Stimulated activated naive CD8-positive, alpha-beta T cell treated with anti-CD3 and anti-CD28 coated beads, Interleukin-15, Interleukin-2, amounts not matched to agents 100 U/mL and 50 U/mL, for 24 hours (primary cell): ENCODE measurements around the gene DYRK3.
"Not testable (repeated sequence)": the region's sequence is repeated elsewhere in the genome, so short reads cannot be mapped to it uniquely, and the experiment has no call there.

Source experiments
- ATAC-seq: fragments of 150-1000 bp; cut with Tn5 transposase; one replicate; pipeline ENCODE4 v1.10.0; 2021
- DNase-seq: peaks from one replicate; pipeline ENCODE4 v3.0.0; 2021

Gene DYRK3

GRCh38 chr1:206631085-206631509 is 4.2 kb upstream of the DYRK3 start:
- DNase-seq (peak; percentile 35), ATAC-seq (no peak)

DNA sequence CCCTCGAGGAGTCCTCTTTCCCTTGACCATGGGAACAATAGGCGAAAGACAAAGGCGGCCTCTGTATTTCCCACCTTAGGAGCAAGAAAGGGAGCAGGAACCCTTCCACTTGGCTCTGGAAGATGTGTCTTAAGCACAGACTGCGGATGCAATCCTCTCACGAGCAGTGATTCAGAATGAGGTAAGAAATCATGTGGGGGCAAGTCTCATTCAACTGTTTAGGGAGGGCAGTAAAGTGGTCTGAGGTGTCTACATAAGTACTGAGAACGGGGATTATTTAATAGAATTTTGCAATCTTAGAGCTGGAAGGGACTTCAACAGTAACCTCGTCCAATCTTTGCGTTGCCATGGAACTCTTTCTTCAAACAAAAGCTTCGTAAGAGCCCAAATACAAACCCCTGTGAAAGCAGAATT is 1.6 kb upstream of the DYRK3 start:
- ATAC-seq (no peak), DNase-seq (no peak)

- DNase-seq, result peak; percentile 91
- no peak for ATAC-seq
Observed at GRCh38 chr1:206634365-206635079, 814 bp upstream of the DYRK3 start.

DNA sequence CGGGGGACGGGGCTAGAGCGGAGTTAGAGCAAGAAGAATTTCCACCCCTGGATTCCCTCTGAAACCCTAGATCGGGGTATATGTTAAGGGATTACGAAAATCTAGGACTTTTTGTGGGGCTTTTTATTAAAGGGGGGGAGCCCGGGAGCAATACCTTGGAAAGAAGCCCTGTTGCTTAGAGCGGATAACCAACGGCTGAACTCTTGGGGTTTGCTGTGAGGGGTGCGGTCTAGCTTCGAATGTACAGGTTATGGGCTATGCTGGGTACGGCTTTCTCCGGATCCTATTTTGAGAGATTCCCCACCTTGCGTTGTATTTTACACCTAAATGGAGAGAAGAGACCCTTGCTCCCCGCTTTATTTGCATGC is 626 bp downstream of the DYRK3 start:
- no peak for ATAC-seq

GRCh38 chr1:206636671-206637070 is 1.3 kb downstream of the DYRK3 start:
- no peak for DNase-seq
- no peak for ATAC-seq

More for the DNA sequence above, 626 bp downstream of the DYRK3 start:
- no peak for DNase-seq

DNA sequence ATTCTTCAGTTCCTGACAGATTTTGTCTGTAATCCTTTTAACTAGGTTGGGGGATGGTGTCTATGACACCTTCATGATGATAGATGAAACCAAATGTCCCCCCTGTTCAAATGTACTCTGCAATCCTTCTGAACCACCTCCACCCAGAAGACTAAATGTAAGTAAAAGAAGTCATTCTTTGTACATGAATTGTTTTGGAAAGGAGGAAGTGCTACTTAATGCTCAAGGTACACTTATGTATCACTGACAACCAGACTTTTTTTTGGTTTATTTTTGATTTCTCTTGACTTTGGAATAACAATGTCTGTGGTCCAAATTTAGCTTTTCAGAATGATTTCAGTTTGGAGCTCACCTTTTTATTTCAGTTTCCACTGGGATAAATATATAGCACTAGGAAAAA is 2.3 kb downstream of the DYRK3 start:
- DNase-seq (no peak), ATAC-seq (no peak)

DNA sequence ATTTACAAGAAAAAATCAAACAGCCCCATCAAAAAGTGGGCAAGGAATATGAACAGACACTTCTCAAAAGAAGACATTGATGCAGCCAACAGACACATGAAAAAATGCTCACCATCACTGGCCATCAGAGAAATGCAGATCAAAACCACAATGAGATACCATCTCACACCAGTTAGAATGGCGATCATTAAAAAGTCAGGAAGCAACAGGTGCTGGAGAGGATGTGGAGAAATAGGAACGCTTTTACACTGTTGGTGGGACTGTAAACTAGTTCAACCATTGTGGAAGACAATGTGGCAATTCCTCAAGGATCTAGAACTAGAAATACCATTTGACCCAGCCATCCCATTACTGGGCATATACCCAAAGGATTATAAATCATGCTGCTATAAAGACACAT is 6.7 kb downstream of the DYRK3 start:
- ATAC-seq, DNase-seq: not testable (repeated sequence)

DNA sequence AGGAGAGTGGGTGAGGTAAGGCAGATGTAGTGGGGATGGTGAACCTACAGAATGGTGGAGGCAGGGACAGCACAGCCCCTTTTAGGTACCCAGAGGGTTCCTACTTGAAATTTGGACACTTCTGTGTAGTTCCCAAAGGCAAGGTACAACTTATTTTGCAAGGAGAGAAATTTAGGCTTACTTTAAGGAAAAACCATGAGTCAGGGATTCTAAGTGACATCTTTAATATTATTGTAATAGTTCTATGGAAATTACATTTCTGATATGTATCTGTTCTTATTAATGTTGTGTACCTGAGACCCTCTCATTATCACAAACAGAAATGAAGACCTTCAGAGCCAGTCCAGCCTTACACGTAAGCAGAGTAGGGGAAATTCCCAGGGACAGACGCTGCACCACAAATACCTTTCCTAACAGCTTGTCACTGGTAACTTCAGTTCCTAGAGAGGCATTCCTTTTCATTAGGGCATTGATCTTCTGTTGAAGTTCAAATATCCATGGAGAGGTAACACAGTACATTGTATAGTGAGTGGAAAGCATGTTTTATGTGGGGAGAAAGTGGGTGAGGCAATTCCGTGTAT is 7.9 kb downstream of the DYRK3 start:
- ATAC-seq, result no peak
- DNase-seq, result no peak

DNA sequence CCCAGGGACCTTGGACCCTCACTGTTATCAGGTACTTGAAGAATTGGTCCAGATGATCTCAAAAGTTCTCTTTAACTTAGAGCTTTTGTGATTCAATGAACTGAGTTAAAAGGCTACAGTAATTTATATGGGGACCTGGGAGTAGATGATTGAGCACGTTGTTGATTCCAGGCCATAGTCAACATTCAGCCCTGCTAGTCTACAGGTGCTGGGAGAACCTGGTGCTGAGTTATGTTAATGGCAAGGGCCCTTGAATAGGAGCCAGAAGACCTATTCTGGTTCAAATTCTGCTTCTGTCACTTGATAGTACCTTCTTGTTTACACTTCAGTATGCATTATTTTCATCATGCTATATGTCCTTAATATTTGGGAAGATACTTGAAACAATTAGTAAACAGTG is 11.2 kb downstream of the DYRK3 start:
- DNase-seq (no peak), ATAC-seq (no peak)

DNA sequence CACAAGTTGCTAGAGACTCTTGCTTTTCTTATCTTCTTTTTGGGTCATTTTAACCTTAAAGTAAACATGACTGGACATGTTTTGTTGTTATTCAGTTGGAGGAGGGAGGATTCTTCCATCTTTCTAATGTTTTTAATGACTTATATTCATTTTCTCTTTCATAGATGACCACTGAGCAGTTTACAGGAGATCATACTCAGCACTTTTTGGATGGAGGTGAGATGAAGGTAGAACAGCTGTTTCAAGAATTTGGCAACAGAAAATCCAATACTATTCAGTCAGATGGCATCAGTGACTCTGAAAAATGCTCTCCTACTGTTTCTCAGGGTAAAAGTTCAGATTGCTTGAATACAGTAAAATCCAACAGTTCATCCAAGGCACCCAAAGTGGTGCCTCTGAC is 11.9 kb downstream of the DYRK3 start:
- ATAC-seq, result no peak
- DNase-seq, result no peak

DNA sequence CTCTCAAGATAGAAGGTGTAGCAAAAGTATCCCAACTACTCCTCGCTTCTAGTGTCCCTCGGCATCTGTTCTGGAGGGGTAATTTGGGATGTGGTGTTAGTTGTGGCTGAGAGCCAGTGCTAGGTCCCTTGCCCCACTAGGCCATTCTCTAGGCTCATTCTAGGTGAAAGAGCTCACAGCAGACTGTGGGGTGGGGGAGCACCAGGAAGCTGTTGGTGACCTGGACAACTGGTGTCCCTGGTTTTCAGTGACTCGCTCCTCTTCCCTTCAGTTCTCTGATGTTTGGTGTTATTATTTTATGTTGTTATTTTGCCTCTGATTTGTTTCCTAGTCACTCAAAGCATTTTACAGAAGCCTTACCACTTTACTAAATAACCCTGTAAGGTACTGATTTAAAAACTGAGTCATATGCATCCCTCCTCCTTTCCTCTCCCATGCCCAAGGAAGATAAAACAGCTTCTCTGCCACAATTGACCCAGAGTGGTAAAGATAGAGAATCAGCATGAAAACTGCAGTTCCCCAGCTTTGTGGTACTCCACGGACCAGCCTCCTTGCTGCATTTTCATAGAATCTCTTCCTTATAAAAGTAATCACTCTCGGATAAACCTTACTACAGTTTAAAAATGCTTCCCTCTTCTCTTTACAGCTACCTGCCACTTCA is 14.1 kb downstream of the DYRK3 start:
- ATAC-seq, result no peak
- DNase-seq, result no peak

DNA sequence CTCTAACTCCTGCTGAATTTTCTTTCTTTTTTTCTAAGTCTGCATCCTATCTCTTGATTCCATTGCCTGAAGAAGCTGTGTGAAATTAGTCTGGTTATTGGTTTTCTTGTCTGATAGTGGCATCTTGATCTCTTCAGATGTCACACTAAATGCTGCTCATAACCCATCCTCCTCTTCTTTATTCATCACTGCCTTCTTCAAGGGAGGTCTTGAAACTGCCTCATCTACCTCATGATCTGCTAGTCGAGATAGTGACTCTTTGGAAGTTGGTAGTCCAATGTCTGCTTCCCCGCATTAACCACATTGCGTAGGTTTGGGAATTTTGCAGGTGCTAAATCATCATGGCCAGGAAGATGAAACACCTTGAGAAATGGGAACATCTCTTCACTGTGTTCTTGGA is 15.7 kb downstream of the DYRK3 start:
- no peak for DNase-seq
- ATAC-seq, result no peak

DNA sequence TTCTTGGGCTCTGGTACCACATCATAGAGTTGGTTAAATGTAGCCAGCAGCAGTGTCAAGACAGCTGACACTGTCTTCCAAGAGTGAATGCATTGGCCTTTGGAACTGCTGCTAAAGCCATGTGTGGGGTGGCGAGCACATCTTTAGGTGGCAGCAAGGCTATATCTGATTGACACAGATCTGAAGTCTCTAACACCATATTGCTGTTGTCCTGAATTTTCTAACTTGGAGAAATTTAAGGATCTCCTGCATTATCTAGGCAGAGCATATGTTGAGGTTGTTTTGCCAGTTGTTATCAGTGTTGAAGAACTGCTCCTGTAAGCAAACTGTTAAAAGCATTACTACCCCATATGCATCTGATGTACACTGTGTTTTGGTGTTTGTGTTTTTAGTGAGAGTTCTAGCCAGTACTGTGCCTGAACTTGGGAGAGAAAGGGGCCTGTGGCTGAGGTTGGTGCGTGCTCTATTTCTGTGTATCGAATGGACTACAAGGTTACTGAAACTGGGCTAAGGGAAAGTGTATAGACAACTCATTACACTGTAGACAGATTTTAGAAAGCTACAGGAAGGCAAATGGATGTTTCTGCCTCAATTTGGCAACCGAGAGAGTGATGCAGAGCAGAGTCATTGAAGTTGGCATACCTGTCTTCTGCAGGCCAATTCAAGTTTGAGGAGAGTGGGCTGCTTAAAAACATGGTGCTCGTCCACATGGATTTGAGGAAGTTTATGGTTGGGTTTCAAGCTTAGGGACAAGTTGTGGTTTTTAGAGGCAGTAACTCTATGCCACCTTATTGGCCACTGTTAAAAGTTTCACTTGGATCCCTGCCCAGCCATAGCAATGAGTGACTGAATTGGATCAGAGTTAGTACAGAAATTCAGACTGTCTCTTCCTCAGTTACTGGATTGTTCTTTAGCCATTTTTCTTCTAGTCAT is 16.9 kb downstream of the DYRK3 start:
- no peak for ATAC-seq
- DNase-seq, result no peak

DNA sequence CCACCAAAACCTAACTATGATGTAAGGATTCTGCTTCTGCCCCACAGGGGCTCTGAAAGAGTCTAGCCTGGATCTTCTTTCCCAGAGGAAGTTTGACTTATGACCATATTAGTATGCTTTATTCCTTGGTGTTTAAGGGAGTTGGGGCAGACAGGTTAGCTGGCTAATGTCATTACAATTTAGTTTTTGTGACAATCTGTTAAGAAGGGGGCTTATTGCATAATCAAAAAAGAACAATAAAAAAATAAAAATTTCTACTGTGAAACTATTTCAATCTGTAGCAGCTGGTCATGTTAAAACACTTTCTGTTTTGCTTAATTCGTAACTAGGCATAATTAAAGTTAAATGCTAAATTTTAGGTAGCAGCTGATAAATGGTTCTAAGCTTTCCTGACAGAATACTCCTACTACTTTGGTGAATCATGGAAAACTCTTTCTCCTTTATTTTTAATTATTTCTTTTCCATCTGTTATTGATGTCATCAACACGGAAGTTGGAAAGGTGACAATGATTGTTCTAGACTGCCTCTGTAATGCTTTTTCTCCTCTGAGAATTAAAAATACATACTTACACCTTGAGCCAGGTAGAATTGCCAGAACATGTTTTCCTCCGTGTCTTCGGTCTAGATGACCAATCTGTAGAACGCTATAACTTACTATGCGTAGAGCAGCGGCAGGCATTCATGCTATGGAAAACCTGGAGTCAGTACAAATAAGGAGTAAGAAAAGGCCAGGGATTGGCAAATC is 18.6 kb downstream of the DYRK3 start:
- no peak for ATAC-seq
- DNase-seq, result no peak

GRCh38 chr1:206654828-206655227 is 19.5 kb downstream of the DYRK3 start:
- no peak for DNase-seq
- ATAC-seq, result no peak

DNA sequence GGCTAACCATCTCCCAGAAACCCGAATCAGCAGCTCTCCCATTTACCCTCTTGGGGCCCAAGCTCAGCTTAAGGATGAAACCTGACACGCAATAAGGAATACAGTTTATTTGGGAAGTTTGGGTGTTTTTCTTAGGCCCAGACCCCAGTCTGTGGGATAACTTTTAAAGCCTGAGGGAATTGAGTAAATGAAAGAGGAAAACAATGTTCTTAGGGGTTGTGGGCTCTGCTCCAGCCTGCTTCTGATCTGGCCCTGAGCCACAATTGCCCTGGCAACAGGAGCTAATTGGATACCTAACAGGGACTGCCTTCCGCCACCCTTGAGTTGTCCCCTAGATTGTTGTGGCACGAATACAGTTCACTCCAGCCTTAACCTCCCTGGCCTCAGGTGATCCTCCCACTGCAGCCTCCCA is 20.1 kb downstream of the DYRK3 start:
- no peak for DNase-seq
- ATAC-seq, result no peak

- no peak for DNase-seq
- ATAC-seq, result no peak
Observed at GRCh38 chr1:206656936-206657335, 21.6 kb downstream of the DYRK3 start.

- no peak for DNase-seq
- no peak for ATAC-seq
Observed at GRCh38 chr1:206657751-206658150, 22.4 kb downstream of the DYRK3 start.

DNA sequence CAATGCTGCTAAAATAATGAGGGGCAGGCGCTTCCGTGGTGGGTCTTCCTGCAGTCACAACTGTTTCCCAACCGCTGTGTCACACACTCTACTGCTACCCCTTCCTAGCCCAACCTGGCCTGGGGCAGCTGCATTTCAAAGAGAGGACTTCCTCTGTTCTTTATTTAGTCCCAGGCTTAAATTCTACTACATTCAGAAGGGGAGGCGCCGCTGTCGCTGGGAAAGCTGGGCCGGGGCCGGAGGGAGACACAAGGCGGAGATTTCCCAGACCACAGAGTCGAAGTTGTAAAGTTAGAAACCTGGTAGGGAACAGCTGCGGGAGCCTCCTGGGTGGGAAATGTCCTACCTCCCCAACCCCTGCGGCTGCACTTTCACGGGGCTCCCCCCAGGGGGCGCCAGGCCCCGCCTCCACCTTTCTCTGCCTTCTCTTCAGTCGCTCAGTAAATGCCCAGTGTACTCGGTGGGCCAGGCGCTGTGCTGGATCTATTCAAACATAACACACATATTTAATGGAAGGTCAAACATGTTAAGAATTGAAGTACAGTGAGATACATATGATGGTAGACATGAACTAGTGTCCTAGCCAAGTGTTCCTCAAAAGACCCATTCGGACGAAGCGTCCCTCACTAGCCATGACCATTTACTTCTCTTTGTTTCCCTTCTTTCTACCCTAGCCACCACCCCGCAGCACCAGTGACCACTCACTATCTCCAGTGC is 23.1 kb downstream of the DYRK3 start:
- peak; percentile 74 for ATAC-seq
- DNase-seq, result peak; percentile 69

GRCh38 chr1:206658981-206659273 is 23.6 kb downstream of the DYRK3 start:
- DNase-seq, result no peak
- no peak for ATAC-seq

DNA sequence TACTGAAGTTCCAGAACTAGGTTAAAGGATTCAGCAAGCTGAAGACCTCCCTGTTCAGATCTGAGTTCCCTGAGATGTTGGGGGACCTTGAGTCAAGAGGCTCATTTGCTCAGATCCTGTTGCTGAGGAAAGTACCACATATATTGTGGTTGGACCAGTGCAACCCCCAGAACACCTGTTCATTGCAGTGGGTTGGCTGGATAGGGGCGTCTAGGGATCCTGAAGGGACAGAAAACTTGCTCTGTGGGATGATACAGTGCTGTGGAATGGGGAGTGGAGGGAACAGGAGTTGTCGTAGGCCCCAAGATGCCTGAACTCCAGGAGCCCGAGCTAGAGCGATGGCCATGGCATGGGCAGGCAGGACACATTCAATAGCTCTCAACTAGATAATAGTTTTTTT is 24.8 kb downstream of the DYRK3 start:
- DNase-seq, result no peak

More for the DNA sequence above, 24.8 kb downstream of the DYRK3 start:
- no peak for ATAC-seq
